SHP77 treated with DMSO at 0.1 percent for 48 hours (cell line): ENCODE results near the gene CDK5RAP2.

Experiments used
- DNase-seq: peaks from one replicate; lab custom pipeline; 2025; lab: John Stamatoyannopoulos, UW

CDK5RAP2 gene

DNA sequence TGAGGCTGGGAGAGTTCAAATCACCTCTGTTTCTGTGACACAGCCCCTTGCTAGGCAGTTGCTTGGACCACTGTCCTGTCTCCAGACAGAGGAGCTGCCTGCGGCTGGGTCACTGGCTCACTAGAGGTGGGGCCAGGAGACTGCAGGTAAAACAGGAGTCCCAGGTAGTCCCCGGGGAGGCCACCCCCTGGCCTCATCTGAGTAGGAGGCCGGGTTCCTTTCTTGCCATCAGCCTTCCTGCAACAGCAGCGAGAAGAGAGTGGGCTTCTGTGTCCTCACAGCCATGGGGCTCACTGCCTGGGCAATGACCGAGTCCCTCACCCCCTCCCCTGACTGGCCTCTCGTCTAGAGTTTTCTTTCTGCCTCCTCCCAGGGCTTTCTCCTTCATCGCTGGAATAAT lies 197.5 kb downstream of the CDK5RAP2 start:
- DNase-seq: no peak

DNA sequence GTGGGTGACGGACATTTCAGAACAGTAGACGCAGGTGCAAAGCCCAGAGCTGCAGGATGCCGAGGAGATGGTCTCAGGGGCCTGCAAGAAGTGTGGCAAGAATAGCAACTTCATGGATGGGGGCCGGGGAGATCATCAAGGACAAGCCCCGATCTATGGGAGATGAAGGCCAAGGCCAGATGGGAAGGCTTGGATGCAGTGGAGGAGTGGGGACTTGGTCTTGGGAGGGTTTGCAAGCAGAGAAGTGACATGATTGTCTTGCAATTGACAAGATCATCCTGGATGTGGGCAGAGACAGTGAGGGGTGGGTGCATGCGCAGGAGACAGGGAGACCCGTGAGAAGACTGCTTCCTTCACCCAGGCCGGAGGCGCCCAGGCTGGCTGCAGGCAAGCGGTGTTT lies 198.1 kb downstream of the CDK5RAP2 start:
- DNase-seq: no peak

GRCh38 chr9:120379611-120380010 lies 200.4 kb downstream of the CDK5RAP2 start:
- no peak for DNase-seq

DNA sequence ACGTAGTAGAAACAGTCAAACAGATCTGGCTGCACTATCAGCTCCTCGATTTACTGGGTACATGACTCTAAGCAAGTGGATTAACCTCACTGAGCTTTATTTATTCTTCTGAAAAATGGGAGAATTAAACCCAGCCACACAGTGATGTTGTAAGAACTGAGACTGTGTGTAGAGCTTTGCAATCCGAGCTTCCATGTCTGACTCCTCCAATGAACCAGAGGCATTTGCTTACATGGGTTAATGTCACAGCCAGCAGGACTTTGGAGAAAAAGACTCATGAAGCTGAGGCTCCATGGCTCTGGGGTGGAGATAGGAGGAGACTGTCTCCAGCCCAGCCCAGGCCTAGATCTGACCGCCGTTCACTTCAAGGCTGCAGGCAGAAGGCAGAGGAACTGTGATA lies 201.3 kb downstream of the CDK5RAP2 start:
- DNase-seq: no peak

DNA sequence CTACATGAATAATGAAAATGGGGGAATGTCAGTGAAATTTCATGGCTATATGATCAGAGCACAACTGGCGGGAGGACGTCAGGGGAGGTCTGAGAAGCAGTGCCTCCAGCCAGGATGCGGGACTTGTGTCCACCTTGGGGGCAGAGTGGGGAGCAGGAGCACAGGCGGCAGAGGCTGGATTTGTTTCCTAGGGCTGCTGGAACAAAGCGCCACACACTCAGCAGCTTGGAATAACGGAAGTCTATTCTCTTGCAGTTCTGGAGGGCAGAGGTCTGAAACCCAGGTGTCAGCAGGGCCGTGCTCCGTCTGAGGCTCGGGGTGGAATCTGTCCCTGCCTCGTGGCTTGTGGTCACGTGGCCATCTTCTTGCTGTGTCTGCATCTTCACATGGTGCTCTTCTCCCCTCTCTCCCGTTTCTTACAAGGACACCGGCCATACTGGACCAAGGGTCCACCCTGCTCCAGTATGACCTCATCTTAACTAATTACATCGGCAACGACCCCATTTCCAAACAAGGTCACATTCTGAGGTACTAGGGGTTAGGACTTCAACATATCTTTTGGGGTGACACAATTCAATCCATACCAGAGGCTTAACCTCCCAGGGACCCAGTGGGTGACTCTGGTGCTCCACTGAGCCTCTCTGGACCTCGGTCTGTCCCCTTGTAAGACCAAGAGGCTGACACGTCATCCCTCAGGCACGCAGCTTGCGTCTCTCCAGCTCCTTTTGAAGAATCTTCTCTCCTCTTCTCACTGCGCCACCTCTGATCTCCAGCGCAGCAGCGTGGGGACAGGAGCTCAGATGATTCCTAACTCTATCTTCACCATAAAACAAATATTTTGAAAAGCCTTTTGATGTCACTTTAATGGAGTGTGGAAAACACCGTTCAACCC lies 202.5 kb downstream of the CDK5RAP2 start:
- no peak for DNase-seq

GRCh38 chr9:120376101-120376500 lies 203.9 kb downstream of the CDK5RAP2 start:
- no peak for DNase-seq

DNA sequence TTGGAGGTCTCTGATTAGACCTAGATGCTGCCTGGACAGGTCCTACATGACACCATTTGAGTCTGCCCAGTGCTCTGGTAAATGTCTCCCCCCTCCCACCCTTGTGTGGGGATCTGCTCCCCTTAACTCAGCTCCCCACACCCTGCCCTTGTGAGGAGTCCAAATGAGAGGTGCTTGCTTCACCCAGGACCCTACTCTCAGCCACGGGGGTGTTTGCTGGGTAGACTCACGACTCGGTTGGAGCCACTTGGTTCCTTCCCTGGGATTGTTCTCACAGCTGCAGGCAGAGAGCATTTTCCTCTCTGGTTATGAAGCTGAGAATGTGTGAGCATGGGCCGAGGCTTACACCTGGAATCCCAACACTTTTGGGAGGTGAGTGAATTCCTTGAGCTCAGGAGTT lies 204.7 kb downstream of the CDK5RAP2 start:
- no peak for DNase-seq

DNA sequence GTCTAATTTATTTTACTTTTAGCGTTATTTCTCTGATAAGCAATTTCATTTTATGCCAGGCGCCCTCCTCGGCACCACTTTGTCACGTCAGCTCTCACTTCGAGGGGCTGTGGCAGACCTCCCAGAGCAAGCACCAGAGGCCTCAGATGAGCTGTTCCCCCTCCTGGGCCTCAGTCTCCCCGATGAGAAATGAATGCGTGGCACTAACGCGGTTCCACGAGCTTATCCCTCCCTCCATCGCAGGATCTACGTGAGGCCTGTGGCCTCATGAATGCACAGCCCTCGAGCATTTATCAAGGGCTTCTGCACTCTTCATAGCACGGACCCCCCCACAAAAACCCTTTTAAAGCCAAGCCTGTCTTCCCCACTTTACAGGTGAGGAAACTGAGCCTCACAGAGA lies 205.2 kb downstream of the CDK5RAP2 start:
- DNase-seq: no peak

DNA sequence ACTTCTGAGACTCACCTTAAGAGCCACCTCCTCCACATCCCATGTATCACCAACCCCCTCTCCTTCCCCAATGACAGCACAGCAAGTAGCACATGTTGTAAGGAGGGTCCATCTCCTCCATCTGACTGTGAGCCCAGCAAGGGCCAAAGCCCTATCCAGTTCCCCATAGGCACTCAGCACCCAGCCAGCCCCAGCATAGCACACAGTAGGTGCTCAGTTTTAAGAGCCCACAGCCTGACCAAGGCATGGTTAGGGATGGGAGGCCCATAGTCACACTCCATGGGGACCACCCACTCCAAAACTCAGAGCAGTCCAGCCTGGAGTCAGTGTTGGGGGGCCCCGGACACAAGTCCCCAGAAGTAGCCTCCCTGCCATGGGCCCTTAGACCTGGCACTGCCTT lies 205.7 kb downstream of the CDK5RAP2 start:
- no peak for DNase-seq

DNA sequence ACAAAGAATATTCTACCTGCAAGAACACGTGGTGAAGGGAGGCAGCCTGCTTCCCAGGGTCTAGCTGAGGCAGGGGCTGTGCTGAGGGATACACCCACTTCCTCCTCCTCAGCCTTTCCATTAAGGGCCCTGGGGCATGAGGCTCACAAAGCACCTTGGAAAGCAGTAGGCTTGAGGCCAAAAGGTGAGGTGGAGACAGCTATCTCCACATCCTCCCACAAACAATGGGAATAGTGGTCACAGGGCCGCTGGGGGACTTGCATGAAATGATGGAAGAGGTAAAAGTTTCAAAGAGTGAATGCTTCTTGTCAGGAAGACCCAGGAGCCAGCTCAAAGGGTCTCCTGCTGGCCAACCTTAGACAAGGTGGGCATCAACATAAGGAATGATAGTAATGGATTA lies 207.9 kb downstream of the CDK5RAP2 start:
- no peak for DNase-seq

DNA sequence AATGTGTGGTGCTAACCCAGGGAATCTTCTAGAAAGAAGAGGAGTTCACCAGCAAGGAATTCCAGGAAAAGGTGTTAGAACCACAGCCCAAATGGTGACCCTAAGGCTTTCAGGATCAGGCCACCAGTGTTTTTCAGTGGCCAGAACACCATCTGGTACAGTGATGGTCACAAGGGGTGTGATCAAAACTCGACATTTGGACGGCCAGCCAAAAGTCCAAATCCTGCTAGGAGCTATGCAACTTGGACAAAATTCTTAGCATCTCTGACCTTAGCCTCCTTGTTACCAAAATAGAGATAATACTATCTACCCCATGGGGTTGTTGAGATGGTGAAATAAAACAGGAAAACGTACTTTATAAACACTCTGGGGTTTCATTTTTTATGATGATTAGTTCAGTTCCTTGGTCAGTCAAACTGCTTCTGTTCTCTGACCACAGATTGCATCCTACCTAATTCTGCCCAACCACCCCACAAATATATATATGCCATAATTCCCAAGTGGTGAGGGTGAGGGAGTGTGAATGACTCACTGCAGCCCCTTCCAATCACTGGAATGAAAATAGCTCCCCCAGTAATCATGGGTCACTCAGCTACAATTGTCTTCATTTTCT lies 210.3 kb downstream of the CDK5RAP2 start:
- DNase-seq: no peak

- DNase-seq: no peak
Measured at GRCh38 chr9:120368799-120369198, 211.2 kb downstream of the CDK5RAP2 start.

GRCh38 chr9:120366644-120367019 lies 213.3 kb downstream of the CDK5RAP2 start:
- no peak for DNase-seq

GRCh38 chr9:120365386-120365785 lies 214.6 kb downstream of the CDK5RAP2 start:
- DNase-seq: no peak

GRCh38 chr9:120363697-120364096 lies 216.3 kb downstream of the CDK5RAP2 start:
- DNase-seq: no peak

DNA sequence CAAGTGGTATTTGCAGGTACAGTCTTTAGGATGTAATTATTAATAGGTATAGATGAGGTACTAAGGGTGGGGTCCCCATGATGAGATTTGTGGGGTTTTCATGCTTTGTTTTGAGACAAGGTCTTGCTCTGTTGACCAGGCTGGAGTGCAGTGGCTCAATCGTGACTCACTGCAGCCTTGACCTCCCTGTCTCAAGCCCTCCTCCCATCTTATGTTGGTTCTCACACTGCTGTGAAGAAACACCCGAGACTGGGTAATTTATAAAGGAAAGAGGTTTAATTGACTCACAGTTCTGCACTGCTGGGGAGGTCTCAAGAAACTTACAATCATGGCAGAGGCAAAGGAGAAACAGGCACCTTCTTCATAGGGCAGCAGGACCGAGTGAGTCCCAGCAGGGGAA lies 217.5 kb downstream of the CDK5RAP2 start:
- DNase-seq: no peak

- DNase-seq: no peak
Measured at GRCh38 chr9:120361551-120361950, 218.4 kb downstream of the CDK5RAP2 start.

- DNase-seq: no peak
Measured at GRCh38 chr9:120360510-120360909, 219.5 kb downstream of the CDK5RAP2 start.

GRCh38 chr9:120360046-120360445 lies 219.9 kb downstream of the CDK5RAP2 start:
- no peak for DNase-seq

- no peak for DNase-seq
Measured at GRCh38 chr9:120358877-120359276, 221.1 kb downstream of the CDK5RAP2 start.

GRCh38 chr9:120353506-120353905 lies 226.5 kb downstream of the CDK5RAP2 start:
- no peak for DNase-seq

DNA sequence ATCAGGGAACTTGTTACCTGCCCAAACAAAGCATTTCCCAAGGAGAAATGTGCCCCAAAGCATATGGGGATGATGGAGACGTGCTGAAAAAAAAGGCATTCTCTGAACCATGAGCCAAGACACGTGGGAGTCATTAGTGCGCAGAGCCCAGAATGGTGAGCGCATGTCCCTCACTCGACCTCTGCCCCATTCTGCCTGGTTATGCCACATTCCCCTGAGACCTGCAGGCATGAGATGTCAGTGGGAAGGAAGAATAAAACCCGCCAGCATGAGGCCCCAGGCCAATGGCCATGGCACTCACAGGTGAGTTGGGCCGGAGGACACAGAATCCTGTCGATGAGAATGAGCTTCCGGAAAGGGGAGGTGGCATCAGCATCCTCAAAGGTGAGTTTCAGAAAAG lies 228.9 kb downstream of the CDK5RAP2 start:
- no peak for DNase-seq

DNA sequence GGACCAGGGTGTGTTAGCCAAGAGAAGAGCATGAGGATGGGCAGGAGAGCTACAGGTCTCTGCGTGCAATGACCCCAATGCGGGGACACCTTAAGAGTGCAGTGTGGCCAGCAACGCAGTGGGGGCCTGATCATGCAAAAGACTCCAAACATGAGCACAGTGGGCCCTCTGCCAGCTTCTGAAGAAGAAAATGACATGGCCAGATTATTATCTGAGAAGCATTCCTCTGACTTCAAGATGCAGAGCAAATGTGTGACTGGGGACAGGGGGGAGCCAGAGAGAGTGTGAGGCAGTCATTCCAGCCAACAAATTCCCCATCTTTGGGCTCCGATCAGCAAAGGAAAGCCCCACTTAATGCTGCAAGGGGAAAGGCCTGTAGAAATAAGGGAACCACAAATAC lies 229.4 kb downstream of the CDK5RAP2 start:
- DNase-seq: no peak

GRCh38 chr9:120348951-120349429 lies 231.0 kb downstream of the CDK5RAP2 start:
- DNase-seq: peak; percentile 18
